Mucosa of descending colon (tissue), 3 donors: Measurements from ENCODE around the gene CDIPT. TPM values are rescaled to one million over a fixed set of nuclear protein-coding genes. Genes with fewer than 3 reads are reported as not detected.

Experiments
- ATAC-seq: fragments of 200-7000 bp; cut with Tn5 transposase; one replicate; pipeline ENCODE4 v1.9.1; 2020; ENCODE audit warnings: mild to moderate bottlenecking, moderate library complexity
- DNase-seq, 3 donors: peaks; one replicate each; pipeline ENCODE4 v3.0.0-alpha.2; 2020
- H3K36me3 ChIP-seq: fragments of 200-600 bp; one replicate; pipeline ENCODE4 v1.8.0; 2021; ENCODE audit warnings: low read depth, mild to moderate bottlenecking
- H3K4me1 ChIP-seq: fragments of 200-600 bp; one replicate; pipeline ENCODE4 v1.8.0; 2021; ENCODE audit warnings: low read depth, mild to moderate bottlenecking
- H3K4me3 ChIP-seq: fragments of 200-600 bp; one replicate; pipeline ENCODE4 v1.8.0; 2021; ENCODE audit warnings: mild to moderate bottlenecking
- H3K9me3 ChIP-seq: fragments of 200-600 bp; one replicate; pipeline ENCODE4 v1.8.0; 2021; ENCODE audit warnings: mild to moderate bottlenecking
- intact Hi-C, 2 donors: fragments of 100-400 bp; cut with DNase I in 1 of 2; cut with micrococcal nuclease in 1 of 2; formaldehyde crosslinking; loops; one replicate each; pipeline versions ENCODE4 v1.11.0 to v1.11.1; 2022; cut with DNase I, micrococcal nuclease
- total RNA-seq, 3 donors: library from RNA; stranded (reverse); fragmentation: NEBNext Ultra II Directional in 2 of 3; extraction: Animal tissue kit (Norgen Biotek cat#: 25700) in 2 of 3; gene quantifications; one replicate each; pipeline versions ENCODE4 v1.2.1 to v1.2.4, GENCODE V29; 2021 to 2023
- TF ChIP-seq, protein P1 (sequence below): fragments of 200-600 bp; IDR thresholded peaks from one replicate; pipeline ENCODE4 v1.8.0; 2022; ENCODE audit warnings: antibody characterized with exemption, mild to moderate bottlenecking
- donor health status: DM: no; HTN: no; CAD: no; lungs with moderate emphysema.
- donor health status: DM: no; HTN: no; CAD: no.
- donor health status: DM: no; HTN: yes; CAD: no.

Gene CDIPT
- total RNA-seq, 3 donors from 2014 or later = 53.1 to 102 (median 90.5) TPM

DNA sequence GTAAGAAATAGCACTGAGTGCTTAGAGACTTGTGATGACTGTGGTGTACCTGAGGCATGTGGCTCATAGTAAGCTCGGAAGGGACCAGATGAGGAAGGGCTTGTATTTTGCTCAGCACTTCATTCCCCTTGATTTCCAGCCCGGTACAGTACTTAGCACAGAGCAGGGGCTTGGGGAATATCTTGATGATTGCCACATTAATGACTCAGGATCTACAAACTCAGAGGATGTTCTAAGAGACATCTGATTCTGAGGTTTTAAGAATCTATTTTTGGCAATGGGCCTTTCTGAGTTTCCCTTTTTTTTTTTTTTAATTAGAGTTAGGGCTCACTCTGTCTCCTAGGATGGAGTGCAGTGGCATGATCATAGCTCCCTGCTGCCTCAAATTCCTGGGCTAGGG, 46.4 kb upstream of the CDIPT start:
- Histone ChIP-seq H3K36me3 (no peaks in the 10 kb centered on the region), H3K4me1 (no peaks in the 10 kb centered on the region), H3K4me3 (no peak overlapping the region), H3K9me3 (no peaks in the 10 kb centered on the region)
- TF ChIP-seq, protein P1, sequence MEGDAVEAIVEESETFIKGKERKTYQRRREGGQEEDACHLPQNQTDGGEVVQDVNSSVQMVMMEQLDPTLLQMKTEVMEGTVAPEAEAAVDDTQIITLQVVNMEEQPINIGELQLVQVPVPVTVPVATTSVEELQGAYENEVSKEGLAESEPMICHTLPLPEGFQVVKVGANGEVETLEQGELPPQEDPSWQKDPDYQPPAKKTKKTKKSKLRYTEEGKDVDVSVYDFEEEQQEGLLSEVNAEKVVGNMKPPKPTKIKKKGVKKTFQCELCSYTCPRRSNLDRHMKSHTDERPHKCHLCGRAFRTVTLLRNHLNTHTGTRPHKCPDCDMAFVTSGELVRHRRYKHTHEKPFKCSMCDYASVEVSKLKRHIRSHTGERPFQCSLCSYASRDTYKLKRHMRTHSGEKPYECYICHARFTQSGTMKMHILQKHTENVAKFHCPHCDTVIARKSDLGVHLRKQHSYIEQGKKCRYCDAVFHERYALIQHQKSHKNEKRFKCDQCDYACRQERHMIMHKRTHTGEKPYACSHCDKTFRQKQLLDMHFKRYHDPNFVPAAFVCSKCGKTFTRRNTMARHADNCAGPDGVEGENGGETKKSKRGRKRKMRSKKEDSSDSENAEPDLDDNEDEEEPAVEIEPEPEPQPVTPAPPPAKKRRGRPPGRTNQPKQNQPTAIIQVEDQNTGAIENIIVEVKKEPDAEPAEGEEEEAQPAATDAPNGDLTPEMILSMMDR = no peak
- ATAC-seq (no peak), DNase-seq (no peak)
- intact Hi-C loops = no loop called here

- intact Hi-C loops = no loop called here
- ATAC-seq = no peak
- no peaks in the 10 kb centered on the region for H3K36me3 ChIP-seq
Measured at GRCh38 chr16:29908719-29909220, 45.7 kb upstream of the CDIPT start.

DNA sequence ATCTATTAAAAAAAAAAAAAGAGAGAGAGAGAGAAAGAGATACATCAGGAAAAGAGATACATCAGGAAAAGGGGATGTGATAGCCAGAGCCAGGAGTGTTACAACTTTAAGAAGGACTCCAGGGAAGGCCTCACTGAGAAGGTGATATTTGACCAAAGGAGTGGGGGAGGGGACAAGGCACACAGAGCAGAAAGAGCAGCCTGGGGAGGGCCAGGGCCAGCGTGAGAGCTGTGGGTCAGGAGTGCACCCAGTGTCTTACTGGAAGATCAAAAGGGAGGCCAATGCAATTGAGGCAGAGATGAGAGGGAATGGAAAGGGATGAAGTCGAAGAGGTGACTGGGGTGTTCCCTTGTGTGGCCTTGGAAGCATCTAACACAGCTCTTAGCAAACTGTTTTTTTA, 44.9 kb upstream of the CDIPT start:
- TF ChIP-seq, protein P1 = no peak
- ATAC-seq (no peak), DNase-seq (no peak)
- no peaks in the 10 kb centered on the region for H3K4me1 ChIP-seq
- no peaks in the 10 kb centered on the region for H3K36me3 ChIP-seq
- no peaks in the 10 kb centered on the region for H3K9me3 ChIP-seq
- H3K4me3 ChIP-seq = no peak overlapping the region
- intact Hi-C loops = no loop called here

More at GRCh38 chr16:29908719-29909220, 45.7 kb upstream of the CDIPT start:
- Histone ChIP-seq H3K4me3 (no peak overlapping the region), H3K4me1 (no peaks in the 10 kb centered on the region), H3K9me3 (no peaks in the 10 kb centered on the region)
- no peak for DNase-seq
- TF ChIP-seq, protein P1 = no peak

GRCh38 chr16:29906520-29907244, 43.7 kb upstream of the CDIPT start:
- H3K36me3 ChIP-seq = no peaks in the 10 kb centered on the region
- H3K4me3 ChIP-seq = no peak overlapping the region
- intact Hi-C loops = no loop called here
- TF ChIP-seq, protein P1 = no peak
- no peaks in the 10 kb centered on the region for H3K4me1 ChIP-seq
- DNase-seq = no peak
- ATAC-seq = no peak
- no peaks in the 10 kb centered on the region for H3K9me3 ChIP-seq

DNA sequence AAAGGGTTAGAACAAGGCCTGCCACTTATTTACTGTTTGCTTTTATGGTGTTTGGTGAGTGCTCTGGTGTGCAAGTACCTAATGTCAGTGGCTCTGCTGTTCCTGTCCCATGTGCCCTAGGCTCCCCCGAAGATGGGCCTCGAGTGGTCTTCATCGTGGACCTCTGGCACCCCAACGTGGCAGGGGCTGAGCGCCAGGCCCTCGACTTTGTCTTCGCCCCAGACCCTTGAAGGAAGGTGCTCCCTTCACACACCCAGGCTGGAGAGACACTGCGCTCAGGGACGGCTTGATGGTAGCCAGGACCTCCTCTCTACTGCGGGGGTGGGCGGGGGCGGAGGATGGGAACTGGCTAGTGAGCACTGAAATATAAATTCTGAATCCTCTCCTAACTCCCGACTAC, 42.6 kb upstream of the CDIPT start:
- Histone ChIP-seq H3K4me3 (no peak overlapping the region), H3K9me3 (no peaks in the 10 kb centered on the region), H3K4me1 (peaks cover under 1% of the 10 kb centered on the region), H3K36me3 (no peaks in the 10 kb centered on the region)
- TF ChIP-seq, protein P1 = no peak
- intact Hi-C loops = no loop called here
- DNase-seq (no peak), ATAC-seq (no peak)
